ENCODE data around the gene RTTN. TPM values are rescaled to one million over a fixed set of nuclear protein-coding genes. Genes with fewer than 3 reads are reported as not detected.

The RTTN gene
- total and polyA plus RNA-seq, 4 donors: 1.1 to 14.3 (median 8.8) TPM

GRCh38 chr18:70036771-70037347 is 168.6 kb downstream of the RTTN start:
- WGBS: 97% methylated on average over 8 of the region's 8 CpGs
- H3K4me3 ChIP-seq (ENCODE audit: low read depth in 1 of 3, low read length in 3 of 3): no peak overlapping the region
- no peak for DNase-seq (ENCODE audit: low spot score)
- no peak overlapping the region for H3K27ac ChIP-seq (ENCODE audit: low read depth in 1 of 2, low read length in 2 of 2)
- H3K4me1 ChIP-seq (ENCODE audit: control insufficient read depth in 4 of 4, insufficient read depth in 4 of 4, low read length in 3 of 4): no peaks in the 10 kb centered on the region
- H3K9ac ChIP-seq (ENCODE audit: low read depth in 1 of 2, low read length in 2 of 2): no peak overlapping the region
- H3K27me3 ChIP-seq (ENCODE audit: control insufficient read depth in 4 of 4, insufficient read depth in 4 of 4, low read length in 3 of 4): no peaks in the 10 kb centered on the region
- H3K9me3 ChIP-seq (ENCODE audit: control insufficient read depth in 4 of 4, low read length in 3 of 4): no peaks in the 10 kb centered on the region
- TF ChIP-seq REST (IDR thresholded peaks at IDR 0.05): no peak
- TF ChIP-seq GABPA (IDR thresholded peaks at IDR 0.05 in 1 of 2, conservative IDR thresholded peaks at IDR 0.05 in 1 of 2): no peak
- peaks cover 0 to 5% (median 2%) of the 10 kb centered on the region in 4 donors for H3K36me3 ChIP-seq (ENCODE audit: control insufficient read depth in 4 of 4, insufficient read depth in 3 of 4, low read depth in 1 of 4, low read length in 3 of 4)

DNA sequence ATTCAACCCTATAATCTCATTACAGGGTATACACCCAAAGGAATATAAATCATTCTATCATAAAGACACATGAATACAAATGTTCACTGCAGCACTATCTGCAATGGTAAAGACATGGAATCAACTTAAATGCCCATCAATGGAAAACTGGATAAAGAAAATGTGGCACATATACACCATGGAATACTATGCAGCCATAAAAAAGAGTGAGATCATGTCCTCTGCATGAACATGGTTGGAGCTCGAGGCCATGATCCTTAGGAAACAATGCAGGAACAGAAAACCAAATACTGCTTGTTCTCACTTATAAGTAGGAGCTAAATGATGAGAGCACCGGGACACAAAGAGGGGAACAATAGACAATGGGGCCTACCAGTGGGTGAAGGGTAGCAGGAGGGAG is 169.3 kb downstream of the RTTN start:
- H3K27me3 ChIP-seq (ENCODE audit: control insufficient read depth in 4 of 4, insufficient read depth in 4 of 4, low read length in 3 of 4): no peaks in the 10 kb centered on the region
- DNase-seq (ENCODE audit: low spot score): no peak
- H3K4me3 ChIP-seq (ENCODE audit: low read depth in 1 of 3, low read length in 3 of 3): no peak overlapping the region
- H3K36me3 ChIP-seq (ENCODE audit: control insufficient read depth in 4 of 4, insufficient read depth in 3 of 4, low read depth in 1 of 4, low read length in 3 of 4): peaks cover 0 to 5% (median 2%) of the 10 kb centered on the region in 4 donors
- H3K9me3 ChIP-seq (ENCODE audit: control insufficient read depth in 4 of 4, low read length in 3 of 4): no peaks in the 10 kb centered on the region
- TF ChIP-seq HNF4G (IDR thresholded peaks at IDR 0.05) (no peak), SP1 (IDR thresholded peaks at IDR 0.05) (no peak), GABPA (IDR thresholded peaks at IDR 0.05 in 1 of 2, conservative IDR thresholded peaks at IDR 0.05 in 1 of 2) (no peak), FOXA2 (IDR thresholded peaks at IDR 0.05) (no peak), ZBTB33 (IDR thresholded peaks at IDR 0.05) (no peak), NR2F2 (IDR thresholded peaks at IDR 0.05) (no peak), RXRA (IDR thresholded peaks at IDR 0.05) (no peak), ATF3 (IDR thresholded peaks at IDR 0.05) (no peak)
- TF ChIP-seq, protein P1, sequence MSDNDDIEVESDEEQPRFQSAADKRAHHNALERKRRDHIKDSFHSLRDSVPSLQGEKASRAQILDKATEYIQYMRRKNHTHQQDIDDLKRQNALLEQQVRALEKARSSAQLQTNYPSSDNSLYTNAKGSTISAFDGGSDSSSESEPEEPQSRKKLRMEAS (IDR thresholded peaks at IDR 0.05): no peak
- H3K4me1 ChIP-seq (ENCODE audit: control insufficient read depth in 4 of 4, insufficient read depth in 4 of 4, low read length in 3 of 4): no peaks in the 10 kb centered on the region
- no peak overlapping the region for H3K9ac ChIP-seq (ENCODE audit: low read depth in 1 of 2, low read length in 2 of 2)
- 97% methylated on average over 2 of the region's 2 CpGs for WGBS
- H3K27ac ChIP-seq (ENCODE audit: low read depth in 1 of 2, low read length in 2 of 2): no peak overlapping the region

- H3K4me1 ChIP-seq (ENCODE audit: control insufficient read depth in 4 of 4, insufficient read depth in 4 of 4, low read length in 3 of 4): no peaks in the 10 kb centered on the region
- no peak overlapping the region for H3K4me3 ChIP-seq (ENCODE audit: low read depth in 1 of 3, low read length in 3 of 3)
- WGBS: 99% methylated on average over 4 of the region's 4 CpGs
- no peak overlapping the region for H3K9ac ChIP-seq (ENCODE audit: low read depth in 1 of 2, low read length in 2 of 2)
- DNase-seq (ENCODE audit: low spot score): no peak
- no peaks in the 10 kb centered on the region for H3K27me3 ChIP-seq (ENCODE audit: control insufficient read depth in 4 of 4, insufficient read depth in 4 of 4, low read length in 3 of 4)
- no peaks in the 10 kb centered on the region for H3K9me3 ChIP-seq (ENCODE audit: control insufficient read depth in 4 of 4, low read length in 3 of 4)
- peaks cover 0 to 31% (median 11%) of the 10 kb centered on the region in 4 donors for H3K36me3 ChIP-seq (ENCODE audit: control insufficient read depth in 4 of 4, insufficient read depth in 3 of 4, low read depth in 1 of 4, low read length in 3 of 4)
- no peak overlapping the region for H3K27ac ChIP-seq (ENCODE audit: low read depth in 1 of 2, low read length in 2 of 2)
- TF ChIP-seq ATF3 (IDR thresholded peaks at IDR 0.05): no peak
- TF ChIP-seq, protein P1 (IDR thresholded peaks at IDR 0.05): no peak
- no peak for TF ChIP-seq TAF1 (conservative IDR thresholded peaks at IDR 0.05)
- TF ChIP-seq HNF4A (conservative IDR thresholded peaks at IDR 0.05): no peak
- no peak for TF ChIP-seq NR2F2 (IDR thresholded peaks at IDR 0.05)
- no peak for TF ChIP-seq RXRA (IDR thresholded peaks at IDR 0.05)
- no peak for TF ChIP-seq SP1 (IDR thresholded peaks at IDR 0.05)
- TF ChIP-seq YY1 (IDR thresholded peaks at IDR 0.05): no peak
- TF ChIP-seq REST (IDR thresholded peaks at IDR 0.05): no peak
- TF ChIP-seq GABPA (IDR thresholded peaks at IDR 0.05 in 1 of 2, conservative IDR thresholded peaks at IDR 0.05 in 1 of 2): no peak
- no peak for TF ChIP-seq HNF4G (IDR thresholded peaks at IDR 0.05)
- no peak for TF ChIP-seq FOXA1 (IDR thresholded peaks at IDR 0.05)
- no peak for TF ChIP-seq RAD21 (IDR thresholded peaks at IDR 0.05)
- TF ChIP-seq JUND (IDR thresholded peaks at IDR 0.05): no peak
These were observed 174.3 kb downstream of the RTTN start for GRCh38 chr18:70031221-70031620.
